ENCODE data around the gene TATDN3. TPM values are rescaled to one million over a fixed set of nuclear protein-coding genes. Genes with fewer than 3 reads are reported as not detected.

Gene TATDN3
- total RNA-seq, 1 experiment from 2014 or later, result 17.3 TPM

DNA sequence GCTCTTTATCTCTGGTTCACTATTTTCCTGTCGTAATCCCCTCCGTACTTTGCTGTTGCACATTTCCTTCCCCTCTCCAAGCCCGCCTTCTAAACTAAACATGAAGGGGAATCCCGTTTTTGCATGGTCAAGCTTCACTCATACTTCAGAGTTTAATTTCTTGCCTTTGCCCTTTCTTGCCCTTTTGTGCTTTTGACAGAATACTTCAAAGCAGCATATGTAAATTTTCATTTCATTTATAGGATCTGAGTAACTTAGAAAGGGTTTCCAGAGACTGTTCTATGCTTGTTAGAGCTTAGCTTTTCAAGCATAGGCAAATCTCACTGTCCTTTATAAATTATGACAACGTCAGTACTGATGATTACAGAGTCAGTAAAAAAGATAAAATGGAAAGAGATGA is 28.0 kb downstream of the TATDN3 start:
- Histone ChIP-seq H3K36me3 (ENCODE audit: insufficient read depth, low read length, poor library complexity, severe bottlenecking) (no peaks in the 10 kb centered on the region), H3K27ac (ENCODE audit: low read depth, low read length, poor library complexity, severe bottlenecking) (no peak overlapping the region), H3K4me1 (ENCODE audit: insufficient read depth, low read length, poor library complexity, severe bottlenecking) (no peaks in the 10 kb centered on the region), H3K9me3 (ENCODE audit: low read depth, low read length, poor library complexity, severe bottlenecking) (no peaks in the 10 kb centered on the region), H3K27me3 (replicated peaks; ENCODE audit: insufficient read depth, low read depth, low read length, poor library complexity) (no peaks in the 10 kb centered on the region), H3K4me3 (ENCODE audit: low read depth, low read length, poor library complexity, severe bottlenecking) (no peak overlapping the region)
- BruUV-seq (replicated peaks), result no TSS peak
- intact Hi-C loops (cut with micrococcal nuclease; ENCODE audit: unreplicated experiment), result loop anchor here (5.0 kb wide), 1 partner anchor 178 kb away; no protein-coding TSS in a partner anchor
- ChIA-PET CTCF (no interaction called here), POLR2A (ENCODE audit: low non-redundant PET) (no interaction called here)
- DNase-seq (ENCODE audit: low spot score), result no peak
- TF ChIP-seq, protein P1, sequence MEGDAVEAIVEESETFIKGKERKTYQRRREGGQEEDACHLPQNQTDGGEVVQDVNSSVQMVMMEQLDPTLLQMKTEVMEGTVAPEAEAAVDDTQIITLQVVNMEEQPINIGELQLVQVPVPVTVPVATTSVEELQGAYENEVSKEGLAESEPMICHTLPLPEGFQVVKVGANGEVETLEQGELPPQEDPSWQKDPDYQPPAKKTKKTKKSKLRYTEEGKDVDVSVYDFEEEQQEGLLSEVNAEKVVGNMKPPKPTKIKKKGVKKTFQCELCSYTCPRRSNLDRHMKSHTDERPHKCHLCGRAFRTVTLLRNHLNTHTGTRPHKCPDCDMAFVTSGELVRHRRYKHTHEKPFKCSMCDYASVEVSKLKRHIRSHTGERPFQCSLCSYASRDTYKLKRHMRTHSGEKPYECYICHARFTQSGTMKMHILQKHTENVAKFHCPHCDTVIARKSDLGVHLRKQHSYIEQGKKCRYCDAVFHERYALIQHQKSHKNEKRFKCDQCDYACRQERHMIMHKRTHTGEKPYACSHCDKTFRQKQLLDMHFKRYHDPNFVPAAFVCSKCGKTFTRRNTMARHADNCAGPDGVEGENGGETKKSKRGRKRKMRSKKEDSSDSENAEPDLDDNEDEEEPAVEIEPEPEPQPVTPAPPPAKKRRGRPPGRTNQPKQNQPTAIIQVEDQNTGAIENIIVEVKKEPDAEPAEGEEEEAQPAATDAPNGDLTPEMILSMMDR (conservative IDR thresholded peaks at IDR 0.05; ENCODE audit: low read depth, low read length), result no peak
- no peak for TF ChIP-seq EZH2 (IDR thresholded peaks at IDR 0.05; ENCODE audit: borderline replicate concordance, low read depth, low read length, poor library complexity, severe bottlenecking)

DNA sequence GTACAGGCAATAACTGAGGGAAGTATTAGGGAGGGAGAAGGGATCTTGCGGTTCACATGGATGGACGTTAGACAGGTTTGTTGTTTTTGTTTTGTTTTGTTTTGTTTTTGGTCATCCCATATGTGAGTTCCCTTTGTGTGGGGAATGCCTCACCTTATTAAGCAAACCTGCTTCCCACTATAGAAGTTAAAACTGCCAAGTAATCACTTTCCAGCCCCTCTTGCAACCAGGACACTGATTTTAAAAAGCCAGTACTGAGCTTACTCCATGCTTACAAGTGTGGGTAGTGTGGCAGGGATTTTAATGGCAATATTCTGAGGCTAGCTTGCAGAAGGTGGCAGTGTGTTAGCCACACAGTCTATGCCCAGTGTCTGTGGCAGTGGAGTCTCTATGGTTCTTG is 29.3 kb downstream of the TATDN3 start:
- intact Hi-C loops (cut with micrococcal nuclease; ENCODE audit: unreplicated experiment), result no loop called here

DNA sequence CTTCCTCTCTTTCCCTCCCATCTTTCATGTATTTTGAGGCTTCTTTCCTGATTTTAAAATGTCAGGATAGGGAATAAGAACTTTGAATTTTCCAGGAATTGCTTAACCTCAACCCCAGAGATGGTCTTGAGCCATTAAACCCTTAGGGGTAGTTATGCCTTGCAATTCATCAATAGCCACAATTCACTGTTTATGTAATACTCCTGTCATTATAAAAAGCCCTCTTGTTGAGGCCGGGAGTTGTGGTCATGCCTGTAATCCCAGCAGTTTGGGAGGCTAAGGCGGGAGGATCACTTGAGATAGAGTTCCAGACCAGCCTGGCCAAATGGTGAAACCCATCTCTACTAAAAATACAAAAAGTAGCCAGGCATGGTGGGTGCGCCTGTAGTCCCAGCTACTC is 31.3 kb downstream of the TATDN3 start:
- Histone ChIP-seq H3K36me3 (ENCODE audit: insufficient read depth, low read length, poor library complexity, severe bottlenecking) (no peaks in the 10 kb centered on the region), H3K27ac (ENCODE audit: low read depth, low read length, poor library complexity, severe bottlenecking) (no peak overlapping the region), H3K27me3 (replicated peaks; ENCODE audit: insufficient read depth, low read depth, low read length, poor library complexity) (no peaks in the 10 kb centered on the region), H3K4me3 (ENCODE audit: low read depth, low read length, poor library complexity, severe bottlenecking) (no peak overlapping the region), H3K9me3 (ENCODE audit: low read depth, low read length, poor library complexity, severe bottlenecking) (peaks cover 13% of the 10 kb centered on the region), H3K4me1 (ENCODE audit: insufficient read depth, low read length, poor library complexity, severe bottlenecking) (no peaks in the 10 kb centered on the region)
- intact Hi-C loops (cut with micrococcal nuclease; ENCODE audit: unreplicated experiment), result no loop called here
- ChIA-PET CTCF (no interaction called here), POLR2A (ENCODE audit: low non-redundant PET) (no interaction called here)
- no TSS peak for BruUV-seq (replicated peaks)
- TF ChIP-seq, protein P1 (conservative IDR thresholded peaks at IDR 0.05; ENCODE audit: low read depth, low read length), result no peak
- TF ChIP-seq EZH2 (IDR thresholded peaks at IDR 0.05; ENCODE audit: borderline replicate concordance, low read depth, low read length, poor library complexity, severe bottlenecking), result no peak
- DNase-seq (ENCODE audit: low spot score), result no peak

More for the DNA sequence above, 29.3 kb downstream of the TATDN3 start:
- Histone ChIP-seq H3K36me3 (ENCODE audit: insufficient read depth, low read length, poor library complexity, severe bottlenecking) (no peaks in the 10 kb centered on the region), H3K9me3 (ENCODE audit: low read depth, low read length, poor library complexity, severe bottlenecking) (peaks cover 11% of the 10 kb centered on the region), H3K4me1 (ENCODE audit: insufficient read depth, low read length, poor library complexity, severe bottlenecking) (no peaks in the 10 kb centered on the region), H3K4me3 (ENCODE audit: low read depth, low read length, poor library complexity, severe bottlenecking) (no peak overlapping the region), H3K27ac (ENCODE audit: low read depth, low read length, poor library complexity, severe bottlenecking) (no peak overlapping the region), H3K27me3 (replicated peaks; ENCODE audit: insufficient read depth, low read depth, low read length, poor library complexity) (no peaks in the 10 kb centered on the region)
- no TSS peak for BruUV-seq (replicated peaks)
- DNase-seq (ENCODE audit: low spot score), result no peak
- TF ChIP-seq, protein P1 (conservative IDR thresholded peaks at IDR 0.05; ENCODE audit: low read depth, low read length), result no peak
- no peak for TF ChIP-seq EZH2 (IDR thresholded peaks at IDR 0.05; ENCODE audit: borderline replicate concordance, low read depth, low read length, poor library complexity, severe bottlenecking)
- ChIA-PET CTCF (no interaction called here), POLR2A (ENCODE audit: low non-redundant PET) (no interaction called here)

Data from A673 (cell line).